HG03571 (cell line): ENCODE results near the gene SLC6A12.

Experiments used
- ATAC-seq: cut with Tn5 transposase; IDR thresholded peaks from one replicate; pipeline ENCODE4 v1.9.1; 2021; ENCODE audit not compliant: unreplicated experiment

SLC6A12 gene

GRCh38 chr12:214003-214741 is at the start of gene SLC6A12:
Gene SLC6A12 (minus strand): TSS chr12:214157. CDS start chr12:209986, 4,171 bp downstream.
- ATAC-seq = no peak

- ATAC-seq = no peak
Observed at GRCh38 chr12:263574-263973, 49.6 kb upstream of the SLC6A12 start.

GRCh38 chr12:262817-263216 is 48.9 kb upstream of the SLC6A12 start, which contains the start of gene SLC6A13:
Gene SLC6A13 (minus strand): TSS chr12:262836. CDS start chr12:260052, 2,784 bp downstream.
- ATAC-seq = no peak

GRCh38 chr12:262113-262512 is 48.2 kb upstream of the SLC6A12 start:
- no peak for ATAC-seq

GRCh38 chr12:257521-258321 is 43.8 kb upstream of the SLC6A12 start:
- no peak for ATAC-seq

- ATAC-seq = no peak
Observed at GRCh38 chr12:256958-257357, 43.0 kb upstream of the SLC6A12 start.

GRCh38 chr12:256225-256624 is 42.3 kb upstream of the SLC6A12 start:
- no peak for ATAC-seq

- ATAC-seq = no peak
Observed at GRCh38 chr12:254912-255311, 41.0 kb upstream of the SLC6A12 start.

GRCh38 chr12:254039-254438 is 40.1 kb upstream of the SLC6A12 start:
- no peak for ATAC-seq

GRCh38 chr12:253116-253831 is 39.3 kb upstream of the SLC6A12 start:
- no peak for ATAC-seq

- ATAC-seq = no peak
Observed at GRCh38 chr12:252636-253035, 38.7 kb upstream of the SLC6A12 start.

GRCh38 chr12:247271-247670 is 33.3 kb upstream of the SLC6A12 start:
- no peak for ATAC-seq

- ATAC-seq = no peak
Observed at GRCh38 chr12:243381-243780, 29.4 kb upstream of the SLC6A12 start.

GRCh38 chr12:242496-242895 is 28.5 kb upstream of the SLC6A12 start:
- ATAC-seq = no peak

GRCh38 chr12:241266-241665 is 27.3 kb upstream of the SLC6A12 start:
- ATAC-seq = no peak

- no peak for ATAC-seq
Observed at GRCh38 chr12:240566-240965, 26.6 kb upstream of the SLC6A12 start.

- no peak for ATAC-seq
Observed at GRCh38 chr12:238736-239398, 24.9 kb upstream of the SLC6A12 start.

GRCh38 chr12:238116-238515 is 24.2 kb upstream of the SLC6A12 start:
- no peak for ATAC-seq

- ATAC-seq = no peak
Observed at GRCh38 chr12:237026-237815, 23.3 kb upstream of the SLC6A12 start.

GRCh38 chr12:236445-236844 is 22.5 kb upstream of the SLC6A12 start:
- ATAC-seq = no peak
